Measurements from ENCODE around the gene LAMA2. TPM values are rescaled to one million over a fixed set of nuclear protein-coding genes. Genes with fewer than 3 reads are reported as not detected.

LAMA2 gene
- total and polyA plus RNA-seq, 4 donors = 5.2 to 105 (median 45.9) TPM

GRCh38 chr6:129513471-129513870 is 630.5 kb downstream of the LAMA2 start:
- Histone ChIP-seq H3K27me3 (ENCODE audit: control insufficient read depth in 3 of 3, insufficient read depth in 3 of 3, low read length in 2 of 3) (no peaks in the 10 kb centered on the region), H3K4me1 (ENCODE audit: control insufficient read depth in 5 of 5, insufficient read depth in 5 of 5, low read length in 5 of 5) (no peaks in the 10 kb centered on the region), H3K4me3 (no peak overlapping the region), H3K36me3 (ENCODE audit: control insufficient read depth in 4 of 4, insufficient read depth in 4 of 4, low read length in 4 of 4) (peaks cover 0 to 17% (median 6%) of the 10 kb centered on the region in 4 donors), H3K27ac (ENCODE audit: low read depth in 1 of 2, low read length in 1 of 2) (no peak overlapping the region), H3K9me3 (ENCODE audit: control insufficient read depth in 4 of 4, insufficient read depth in 3 of 4, low read length in 3 of 4) (no peaks in the 10 kb centered on the region), H3K9ac (ENCODE audit: insufficient read depth in 1 of 2, low read length in 2 of 2) (no peak overlapping the region)
- WGBS, 2 donors = 82 to 85% methylated on average over 3 of the region's 3 CpGs
- DNase-seq (no peak), ATAC-seq (ENCODE audit: insufficient read depth, low FRiP score) (no peak)
- TF ChIP-seq, protein P1, sequence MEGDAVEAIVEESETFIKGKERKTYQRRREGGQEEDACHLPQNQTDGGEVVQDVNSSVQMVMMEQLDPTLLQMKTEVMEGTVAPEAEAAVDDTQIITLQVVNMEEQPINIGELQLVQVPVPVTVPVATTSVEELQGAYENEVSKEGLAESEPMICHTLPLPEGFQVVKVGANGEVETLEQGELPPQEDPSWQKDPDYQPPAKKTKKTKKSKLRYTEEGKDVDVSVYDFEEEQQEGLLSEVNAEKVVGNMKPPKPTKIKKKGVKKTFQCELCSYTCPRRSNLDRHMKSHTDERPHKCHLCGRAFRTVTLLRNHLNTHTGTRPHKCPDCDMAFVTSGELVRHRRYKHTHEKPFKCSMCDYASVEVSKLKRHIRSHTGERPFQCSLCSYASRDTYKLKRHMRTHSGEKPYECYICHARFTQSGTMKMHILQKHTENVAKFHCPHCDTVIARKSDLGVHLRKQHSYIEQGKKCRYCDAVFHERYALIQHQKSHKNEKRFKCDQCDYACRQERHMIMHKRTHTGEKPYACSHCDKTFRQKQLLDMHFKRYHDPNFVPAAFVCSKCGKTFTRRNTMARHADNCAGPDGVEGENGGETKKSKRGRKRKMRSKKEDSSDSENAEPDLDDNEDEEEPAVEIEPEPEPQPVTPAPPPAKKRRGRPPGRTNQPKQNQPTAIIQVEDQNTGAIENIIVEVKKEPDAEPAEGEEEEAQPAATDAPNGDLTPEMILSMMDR (IDR thresholded peaks at IDR 0.05; ENCODE audit: control extremely low read depth, extremely low read depth) = no peak

GRCh38 chr6:129515004-129515403 is 632.1 kb downstream of the LAMA2 start:
- no peaks in the 10 kb centered on the region for H3K4me1 ChIP-seq (ENCODE audit: control insufficient read depth in 5 of 5, insufficient read depth in 5 of 5, low read length in 5 of 5)
- no peaks in the 10 kb centered on the region for H3K9me3 ChIP-seq (ENCODE audit: control insufficient read depth in 4 of 4, insufficient read depth in 3 of 4, low read length in 3 of 4)
- no peak for ATAC-seq (ENCODE audit: insufficient read depth, low FRiP score)
- no peak for DNase-seq
- H3K9ac ChIP-seq (ENCODE audit: insufficient read depth in 1 of 2, low read length in 2 of 2) = no peak overlapping the region
- H3K36me3 ChIP-seq (ENCODE audit: control insufficient read depth in 4 of 4, insufficient read depth in 4 of 4, low read length in 4 of 4) = peaks cover 2 to 17% (median 6%) of the 10 kb centered on the region in 4 donors
- TF ChIP-seq, protein P1 (IDR thresholded peaks at IDR 0.05; ENCODE audit: control extremely low read depth, extremely low read depth) = no peak
- WGBS, 2 donors = 57 to 74% methylated on average over 2 of the region's 2 CpGs
- no peaks in the 10 kb centered on the region for H3K27me3 ChIP-seq (ENCODE audit: control insufficient read depth in 3 of 3, insufficient read depth in 3 of 3, low read length in 2 of 3)
- H3K27ac ChIP-seq (ENCODE audit: low read depth in 1 of 2, low read length in 1 of 2) = no peak overlapping the region
- no peak overlapping the region for H3K4me3 ChIP-seq

GRCh38 chr6:129516005-129516404 is 633.1 kb downstream of the LAMA2 start:
- H3K27ac ChIP-seq (ENCODE audit: low read depth in 1 of 2, low read length in 1 of 2) = no peak overlapping the region
- no peaks in the 10 kb centered on the region for H3K9me3 ChIP-seq (ENCODE audit: control insufficient read depth in 4 of 4, insufficient read depth in 3 of 4, low read length in 3 of 4)
- DNase-seq (no peak), ATAC-seq (ENCODE audit: insufficient read depth, low FRiP score) (no peak)
- WGBS, 2 donors = 86 to 93% methylated on average over 3 of the region's 3 CpGs
- no peak overlapping the region for H3K9ac ChIP-seq (ENCODE audit: insufficient read depth in 1 of 2, low read length in 2 of 2)
- H3K4me3 ChIP-seq = no peak overlapping the region
- no peaks in the 10 kb centered on the region for H3K27me3 ChIP-seq (ENCODE audit: control insufficient read depth in 3 of 3, insufficient read depth in 3 of 3, low read length in 2 of 3)
- H3K36me3 ChIP-seq (ENCODE audit: control insufficient read depth in 4 of 4, insufficient read depth in 4 of 4, low read length in 4 of 4) = peaks cover 2 to 17% (median 6%) of the 10 kb centered on the region in 4 donors
- TF ChIP-seq, protein P1 (IDR thresholded peaks at IDR 0.05; ENCODE audit: control extremely low read depth, extremely low read depth) = no peak
- no peaks in the 10 kb centered on the region for H3K4me1 ChIP-seq (ENCODE audit: control insufficient read depth in 5 of 5, insufficient read depth in 5 of 5, low read length in 5 of 5)

DNA sequence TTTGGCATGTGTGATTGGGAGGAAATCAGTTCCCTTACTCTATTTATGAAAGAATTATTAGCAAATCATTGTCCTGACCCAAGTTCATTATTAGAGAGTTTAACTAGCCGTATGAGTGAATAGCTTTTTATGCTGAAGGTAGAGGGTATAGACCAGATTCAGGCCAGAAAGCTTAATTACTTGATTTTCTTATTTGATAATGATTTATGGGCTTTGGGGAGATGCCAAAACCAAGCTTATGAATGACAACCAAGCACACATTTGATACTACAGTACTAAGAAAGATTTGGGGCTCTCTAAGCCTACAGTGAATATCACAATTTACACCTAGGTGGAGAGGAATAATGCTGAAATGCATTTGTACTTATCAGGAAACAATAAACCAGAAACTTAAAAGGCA is 633.8 kb downstream of the LAMA2 start:
- H3K36me3 ChIP-seq (ENCODE audit: control insufficient read depth in 4 of 4, insufficient read depth in 4 of 4, low read length in 4 of 4) = peaks cover 2 to 13% (median 6%) of the 10 kb centered on the region in 4 donors
- no peak for ATAC-seq (ENCODE audit: insufficient read depth, low FRiP score)
- no peaks in the 10 kb centered on the region for H3K4me1 ChIP-seq (ENCODE audit: control insufficient read depth in 5 of 5, insufficient read depth in 5 of 5, low read length in 5 of 5)
- DNase-seq = no peak
- H3K9me3 ChIP-seq (ENCODE audit: control insufficient read depth in 4 of 4, insufficient read depth in 3 of 4, low read length in 3 of 4) = no peaks in the 10 kb centered on the region
- 87 to 91% methylated on average over 1 of the region's 1 CpG for WGBS, 2 donors
- H3K9ac ChIP-seq (ENCODE audit: insufficient read depth in 1 of 2, low read length in 2 of 2) = no peak overlapping the region
- H3K27me3 ChIP-seq (ENCODE audit: control insufficient read depth in 3 of 3, insufficient read depth in 3 of 3, low read length in 2 of 3) = no peaks in the 10 kb centered on the region
- H3K4me3 ChIP-seq = no peak overlapping the region
- TF ChIP-seq, protein P1 (IDR thresholded peaks at IDR 0.05; ENCODE audit: control extremely low read depth, extremely low read depth) = no peak
- H3K27ac ChIP-seq (ENCODE audit: low read depth in 1 of 2, low read length in 1 of 2) = no peak overlapping the region
